Thymus (tissue), 11 donors: ENCODE measurements around the gene CDKN2C. TPM values are rescaled to one million over a fixed set of nuclear protein-coding genes. Genes with fewer than 3 reads are reported as not detected.
"Not testable (repeated sequence)": the region's sequence is repeated elsewhere in the genome, so short reads cannot be mapped to it uniquely, and the experiment has no call there.

Experiments used
- DNase-seq, 9 donors: peaks; one replicate each; pipeline ENCODE4 v3.0.0-alpha.2; 2013; ENCODE audit warnings: low spot score in 9 of 9, low read depth in 6 of 9, missing footprints in 1 of 9
- H3K27ac ChIP-seq, 2 donors: one replicate each; pipeline ENCODE4 v1.5.1; 2013; ENCODE audit warnings: control low read depth in 1 of 2, low read depth in 1 of 2, low read length in 1 of 2, mild to moderate bottlenecking in 1 of 2, moderate library complexity in 1 of 2
- H3K27me3 ChIP-seq, 2 donors: one replicate each; pipeline ENCODE4 v1.5.1; 2013; ENCODE audit warnings: low read length in 1 of 2; ENCODE audit not compliant: control insufficient read depth in 2 of 2, insufficient read depth in 1 of 2
- H3K36me3 ChIP-seq, 2 donors: one replicate each; pipeline ENCODE4 v1.5.1; 2013; ENCODE audit warnings: low read length in 1 of 2, mild to moderate bottlenecking in 1 of 2, moderate library complexity in 1 of 2; ENCODE audit not compliant: control insufficient read depth in 2 of 2, insufficient read depth in 2 of 2
- H3K4me1 ChIP-seq, 2 donors: one replicate each; pipeline ENCODE4 v1.5.1; 2013; ENCODE audit warnings: low read length in 2 of 2; ENCODE audit not compliant: control insufficient read depth in 2 of 2, insufficient read depth in 2 of 2
- H3K4me3 ChIP-seq, 2 donors: one replicate each; pipeline ENCODE4 v1.5.1; 2013; ENCODE audit warnings: low read length in 2 of 2, control low read depth in 1 of 2, mild to moderate bottlenecking in 1 of 2
- H3K9me3 ChIP-seq, 2 donors: one replicate each; pipeline ENCODE4 v1.5.1; 2013; ENCODE audit warnings: low read length in 1 of 2, mild to moderate bottlenecking in 1 of 2; ENCODE audit not compliant: control insufficient read depth in 2 of 2, insufficient read depth in 1 of 2
- WGBS: extraction: QIAGEN DNeasy Blood & Tissue Kit; methylation state at CpG from one replicate; pipeline ENCODE4 v1.1.7; 2013; 5-methylcytosine and 5-hydroxymethylcytosine counted together
- polyA plus RNA-seq: library from polyadenylated mRNA; stranded (reverse); fragments of 200-250 nt; gene quantifications from one replicate; pipeline ENCODE4 v1.2.3, GENCODE V29; 2013
- total RNA-seq: library from RNA; stranded (reverse); fragments of 120-200 nt; gene quantifications from one replicate; pipeline ENCODE4 v1.2.4, GENCODE V29; 2013
- donor health status: healthy.

Gene CDKN2C
- total and polyA plus RNA-seq, 2 donors = 24.2 to 34.3 TPM

DNA sequence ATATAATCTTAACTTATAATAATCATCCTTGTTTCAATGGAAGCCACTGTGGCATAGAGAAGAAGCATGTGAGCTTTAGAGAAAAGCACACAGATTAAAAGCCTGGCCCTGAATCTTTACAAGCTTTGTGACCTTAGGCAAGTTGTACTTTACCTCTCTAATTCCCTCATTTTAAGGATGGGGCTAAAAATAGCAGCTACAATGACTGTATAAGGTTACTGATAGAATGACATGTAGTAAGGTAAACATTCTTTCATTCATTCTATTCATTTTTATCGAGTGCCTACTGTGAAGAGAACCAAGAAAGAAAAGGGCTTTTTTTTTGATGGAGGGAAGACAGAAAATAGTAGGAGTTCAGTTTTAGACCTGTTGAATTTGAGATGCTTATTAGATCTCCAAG is 25.6 kb downstream of the CDKN2C start:
- no peaks in the 10 kb centered on the region for H3K36me3 ChIP-seq
- no peak overlapping the region for H3K4me3 ChIP-seq
- DNase-seq = no peak
- no peaks in the 10 kb centered on the region for H3K9me3 ChIP-seq
- no peaks in the 10 kb centered on the region for H3K27me3 ChIP-seq
- H3K4me1 ChIP-seq = no peaks in the 10 kb centered on the region
- H3K27ac ChIP-seq = no peak overlapping the region
- 77% methylated on average over 1 of the region's 1 CpG for WGBS

GRCh38 chr1:50996083-50996482 is 26.0 kb downstream of the CDKN2C start:
- WGBS = 92% methylated on average over 3 of the region's 3 CpGs
- H3K36me3 ChIP-seq = no peaks in the 10 kb centered on the region
- DNase-seq = no peak
- H3K27ac ChIP-seq = no peak overlapping the region
- H3K4me1 ChIP-seq = no peaks in the 10 kb centered on the region
- H3K27me3 ChIP-seq = no peaks in the 10 kb centered on the region
- H3K4me3 ChIP-seq = no peak overlapping the region
- H3K9me3 ChIP-seq = no peaks in the 10 kb centered on the region

- not testable (repeated sequence) for H3K9me3 ChIP-seq, H3K4me1 ChIP-seq, H3K27ac ChIP-seq, H3K36me3 ChIP-seq, DNase-seq, H3K27me3 ChIP-seq, H3K4me3 ChIP-seq
- WGBS = 50% methylated on average over 1 of the region's 1 CpG
These were observed 29.3 kb downstream of the CDKN2C start for GRCh38 chr1:50999375-50999774.

DNA sequence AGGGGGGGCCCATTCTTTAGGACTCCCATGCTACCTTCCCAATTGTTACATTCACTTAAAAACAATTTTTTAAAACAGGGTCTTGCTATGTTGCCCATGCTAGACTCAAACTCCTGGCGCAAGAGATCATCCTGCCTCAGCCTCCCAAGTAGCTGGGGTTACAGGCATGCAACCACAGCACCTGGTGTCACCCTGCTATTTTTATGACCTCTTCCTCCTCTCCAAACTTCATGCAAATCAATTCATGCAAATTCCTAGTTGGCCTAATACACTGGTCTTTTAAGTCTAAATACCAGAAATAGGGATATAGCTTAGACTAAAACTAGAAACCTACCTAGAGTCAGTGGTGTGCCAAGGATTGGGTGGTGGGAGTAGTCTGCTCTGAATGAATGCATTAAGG is 30.1 kb downstream of the CDKN2C start:
- Histone ChIP-seq H3K27me3 (no peaks in the 10 kb centered on the region), H3K9me3 (no peaks in the 10 kb centered on the region), H3K27ac (no peak overlapping the region), H3K4me1 (no peaks in the 10 kb centered on the region), H3K36me3 (peaks cover 0 to 4% of the 10 kb centered on the region in 2 donors), H3K4me3 (no peak overlapping the region)
- DNase-seq = no peak
- 89% methylated on average over 1 of the region's 1 CpG for WGBS

- H3K4me1 ChIP-seq = no peaks in the 10 kb centered on the region
- no peak overlapping the region for H3K27ac ChIP-seq
- peaks cover 0 to 4% of the 10 kb centered on the region in 2 donors for H3K36me3 ChIP-seq
- no peak for DNase-seq
- no peaks in the 10 kb centered on the region for H3K9me3 ChIP-seq
- no peak overlapping the region for H3K4me3 ChIP-seq
- no peaks in the 10 kb centered on the region for H3K27me3 ChIP-seq
- WGBS = 73% methylated on average over 2 of the region's 2 CpGs
These were observed 30.6 kb downstream of the CDKN2C start for GRCh38 chr1:51000651-51001050.

GRCh38 chr1:51002516-51002915 is 32.5 kb downstream of the CDKN2C start:
- Histone ChIP-seq H3K9me3 (no peaks in the 10 kb centered on the region), H3K36me3 (peaks cover 0 to 4% of the 10 kb centered on the region in 2 donors), H3K4me3 (no peak overlapping the region), H3K27ac (no peak overlapping the region), H3K4me1 (no peaks in the 10 kb centered on the region), H3K27me3 (no peaks in the 10 kb centered on the region)
- WGBS = 95% methylated on average over 6 of the region's 6 CpGs
- no peak for DNase-seq

DNA sequence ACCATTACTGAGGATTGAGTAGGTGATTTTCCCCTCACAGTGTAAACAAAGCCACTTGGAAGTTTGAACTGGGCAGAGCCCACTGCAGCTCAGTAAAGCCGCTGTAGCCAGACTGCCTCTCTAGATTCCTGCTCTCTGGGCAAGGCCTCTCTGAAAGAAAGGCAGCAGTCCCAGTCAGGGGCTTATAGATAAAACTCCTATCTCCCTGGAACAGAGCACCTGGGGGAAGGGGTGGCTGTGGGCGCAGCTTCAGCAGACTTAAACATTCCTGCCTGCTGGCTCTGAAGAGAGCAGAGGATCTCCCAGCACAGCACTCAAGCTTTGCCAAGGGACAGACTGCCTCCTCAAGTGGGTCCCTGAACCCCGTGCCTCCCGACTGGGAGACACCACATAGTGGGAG is 35.5 kb downstream of the CDKN2C start:
- 93% methylated on average over 4 of the region's 4 CpGs for WGBS
- H3K27me3 ChIP-seq, DNase-seq, H3K4me1 ChIP-seq, H3K36me3 ChIP-seq, H3K27ac ChIP-seq, H3K9me3 ChIP-seq, H3K4me3 ChIP-seq: not testable (repeated sequence)

DNA sequence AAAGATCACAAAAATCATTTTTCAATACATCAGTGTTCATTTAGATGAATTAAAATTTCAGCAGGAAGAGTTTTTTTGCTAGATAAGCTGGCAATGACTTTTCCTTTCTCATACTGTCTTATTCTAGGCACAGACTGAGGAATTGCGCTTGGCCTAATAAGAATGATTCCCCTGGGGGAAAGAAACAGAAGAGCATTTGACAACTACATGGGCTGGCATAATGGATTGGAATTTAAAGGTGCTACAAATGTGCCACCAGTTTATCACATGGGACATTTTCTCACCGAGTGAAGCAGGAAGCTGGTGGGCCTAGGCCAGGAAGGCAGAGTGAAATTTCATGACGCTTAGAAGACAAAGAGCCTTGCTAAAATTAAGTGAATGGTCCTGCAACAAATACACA is 39.3 kb downstream of the CDKN2C start:
- WGBS = 52% methylated on average over 3 of the region's 3 CpGs
- DNase-seq = peak in 1 of 9 donors; percentile 1
- Histone ChIP-seq H3K36me3 (peaks cover 0 to 4% of the 10 kb centered on the region in 2 donors), H3K4me3 (no peak overlapping the region), H3K27ac (no peak overlapping the region), H3K4me1 (no peaks in the 10 kb centered on the region), H3K27me3 (no peaks in the 10 kb centered on the region), H3K9me3 (no peaks in the 10 kb centered on the region)

GRCh38 chr1:51014878-51015277 is 44.8 kb downstream of the CDKN2C start:
- DNase-seq = no peak
- no peaks in the 10 kb centered on the region for H3K27me3 ChIP-seq
- WGBS = 97% methylated on average over 1 of the region's 1 CpG
- H3K36me3 ChIP-seq = no peaks in the 10 kb centered on the region
- no peak overlapping the region for H3K4me3 ChIP-seq
- no peaks in the 10 kb centered on the region for H3K9me3 ChIP-seq
- H3K4me1 ChIP-seq = no peaks in the 10 kb centered on the region
- H3K27ac ChIP-seq = no peak overlapping the region

GRCh38 chr1:51019811-51020210 is 49.8 kb downstream of the CDKN2C start:
- no peaks in the 10 kb centered on the region for H3K4me1 ChIP-seq
- no peak for DNase-seq
- no peaks in the 10 kb centered on the region for H3K9me3 ChIP-seq
- H3K4me3 ChIP-seq = no peak overlapping the region
- no peaks in the 10 kb centered on the region for H3K27me3 ChIP-seq
- no peak overlapping the region for H3K27ac ChIP-seq
- no peaks in the 10 kb centered on the region for H3K36me3 ChIP-seq
